GM19372 (cell line): ENCODE results near the gene PRKG1.

Experiments used
- ATAC-seq: cut with Tn5 transposase; IDR thresholded peaks from one replicate; pipeline ENCODE4 v1.9.1; 2021; ENCODE audit warnings: mild to moderate bottlenecking, low read depth, moderate library complexity; ENCODE audit not compliant: unreplicated experiment

PRKG1 gene

DNA sequence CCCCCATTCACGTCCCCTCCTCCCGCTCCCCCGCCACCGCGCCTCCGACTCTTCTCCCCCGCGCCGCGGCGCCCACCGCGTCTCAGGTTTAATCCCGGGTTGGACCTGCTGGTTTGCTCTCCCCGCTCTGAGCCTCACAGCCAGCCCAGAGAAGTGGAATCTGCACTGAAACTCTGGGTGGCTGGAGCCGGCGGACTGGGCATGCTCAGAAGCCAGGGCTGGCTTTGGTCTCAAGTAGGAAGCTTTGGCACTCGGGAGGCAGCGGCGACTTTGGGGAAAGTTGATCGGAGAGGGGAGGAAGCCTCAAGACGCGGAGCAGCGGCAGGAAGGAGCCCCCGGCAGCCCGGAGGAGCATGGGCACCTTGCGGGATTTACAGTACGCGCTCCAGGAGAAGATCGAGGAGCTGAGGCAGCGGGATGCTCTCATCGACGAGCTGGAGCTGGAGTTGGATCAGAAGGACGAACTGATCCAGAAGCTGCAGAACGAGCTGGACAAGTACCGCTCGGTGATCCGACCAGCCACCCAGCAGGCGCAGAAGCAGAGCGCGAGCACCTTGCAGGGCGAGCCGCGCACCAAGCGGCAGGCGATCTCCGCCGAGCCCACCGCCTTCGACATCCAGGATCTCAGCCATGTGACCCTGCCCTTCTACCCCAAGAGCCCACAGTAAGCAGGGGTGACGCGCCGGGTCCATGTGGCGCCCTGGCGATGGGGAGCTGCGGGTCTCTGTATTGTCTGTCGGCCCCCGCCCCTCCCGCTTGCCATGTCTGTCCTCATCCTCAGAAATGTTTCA is at the start of gene PRKG1:
Gene PRKG1 (plus strand): TSS at position 250 of the 791 bp plus-strand sequence.
- no peak for ATAC-seq

DNA sequence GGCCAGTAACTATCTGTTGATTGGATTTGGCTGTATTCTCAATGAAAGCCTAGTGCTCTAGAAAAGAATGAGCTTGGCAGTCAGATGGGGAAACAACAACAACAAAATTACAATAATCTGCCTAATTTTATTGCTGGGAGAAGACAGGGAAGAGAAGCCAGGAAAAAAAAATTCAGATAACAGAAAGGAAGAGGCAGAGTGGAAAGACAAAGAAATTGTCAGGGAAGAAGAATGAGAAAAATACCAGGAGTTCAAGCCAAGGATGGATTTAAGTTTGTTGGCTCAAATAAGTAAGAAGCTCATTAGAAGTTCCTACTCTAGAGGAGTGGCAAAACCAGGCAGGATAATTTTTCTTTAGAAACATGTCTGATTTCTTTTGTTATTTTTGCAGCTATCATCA is 45.9 kb upstream of the PRKG1 start:
- ATAC-seq = no peak

DNA sequence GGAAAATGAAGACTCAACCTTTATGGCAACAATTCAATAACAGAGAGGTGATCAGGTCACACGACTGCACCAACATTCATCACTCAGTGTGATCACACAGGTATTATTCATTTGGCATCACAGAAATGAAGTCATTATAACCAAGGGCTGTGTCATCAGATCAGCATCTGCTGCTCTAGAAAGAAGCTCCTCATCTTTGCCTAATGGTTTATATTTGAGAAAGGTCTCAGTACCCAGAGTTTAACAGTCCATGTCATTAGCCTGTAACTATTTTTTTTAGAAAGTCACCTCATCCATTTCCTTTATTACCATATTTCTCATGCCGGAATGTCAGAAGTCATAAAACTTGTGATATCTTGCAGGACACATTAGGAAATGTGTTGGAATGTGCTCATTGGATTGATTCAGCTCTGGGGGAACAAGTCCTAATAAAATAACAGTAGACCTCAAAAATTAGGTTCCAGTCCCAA is 45.1 kb upstream of the PRKG1 start:
- ATAC-seq = no peak

DNA sequence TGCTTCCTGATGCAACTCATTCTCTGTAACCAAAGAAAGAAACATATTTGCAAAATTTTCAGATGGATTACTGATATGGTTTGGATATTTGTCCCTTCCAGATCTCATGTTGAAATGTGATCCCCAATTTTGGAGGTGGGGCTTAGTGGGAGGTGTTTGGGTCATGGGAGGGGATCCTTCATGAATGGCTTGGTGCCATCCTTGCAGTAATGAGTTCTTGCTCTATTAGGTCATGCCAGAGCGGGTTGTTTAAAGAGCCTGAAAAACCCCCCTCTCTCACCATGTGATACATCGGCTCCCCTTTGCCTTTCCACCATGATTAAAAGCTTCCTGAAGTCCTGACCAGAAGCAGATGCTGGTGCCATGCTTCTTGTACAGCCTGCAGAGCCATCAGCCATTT is 43.8 kb upstream of the PRKG1 start:
- no peak for ATAC-seq

DNA sequence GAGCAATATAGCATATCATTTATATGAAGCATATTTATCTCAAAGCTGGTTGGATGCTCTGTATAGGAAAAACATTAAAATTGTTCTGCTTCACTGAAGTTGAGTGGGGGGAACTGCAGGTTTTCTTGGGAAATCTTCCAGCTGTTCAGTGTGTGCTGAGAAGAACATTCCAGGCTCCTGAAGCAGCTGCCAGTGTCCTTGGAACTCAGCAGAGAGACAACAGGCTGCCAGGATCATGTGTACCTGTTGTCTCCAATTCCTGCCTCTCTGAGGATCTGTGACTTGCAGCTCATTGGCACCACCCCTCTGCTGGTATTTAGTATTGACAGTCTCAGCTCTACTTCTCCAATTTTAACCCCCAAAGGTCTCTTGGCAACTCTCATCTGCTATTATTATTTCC is 42.3 kb upstream of the PRKG1 start:
- no peak for ATAC-seq

DNA sequence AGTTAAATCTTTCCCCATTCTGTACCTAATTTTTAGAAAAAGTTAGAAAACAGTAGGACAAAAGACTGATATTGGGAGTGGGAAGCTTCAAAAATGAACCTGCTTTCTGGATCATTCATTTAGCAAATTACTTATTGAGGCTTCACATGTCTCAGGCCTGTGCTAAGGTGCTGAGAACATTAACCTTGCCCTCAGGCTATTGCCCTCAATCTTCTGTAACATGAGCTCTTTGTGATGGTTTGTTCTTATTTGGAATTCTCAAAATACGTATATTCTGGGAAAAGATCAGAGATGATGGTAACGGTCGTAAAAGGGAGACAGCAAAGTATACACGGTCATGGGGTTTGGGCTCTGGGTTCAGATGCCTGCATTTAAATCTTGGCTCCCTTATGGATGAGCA is 39.5 kb upstream of the PRKG1 start:
- no peak for ATAC-seq

DNA sequence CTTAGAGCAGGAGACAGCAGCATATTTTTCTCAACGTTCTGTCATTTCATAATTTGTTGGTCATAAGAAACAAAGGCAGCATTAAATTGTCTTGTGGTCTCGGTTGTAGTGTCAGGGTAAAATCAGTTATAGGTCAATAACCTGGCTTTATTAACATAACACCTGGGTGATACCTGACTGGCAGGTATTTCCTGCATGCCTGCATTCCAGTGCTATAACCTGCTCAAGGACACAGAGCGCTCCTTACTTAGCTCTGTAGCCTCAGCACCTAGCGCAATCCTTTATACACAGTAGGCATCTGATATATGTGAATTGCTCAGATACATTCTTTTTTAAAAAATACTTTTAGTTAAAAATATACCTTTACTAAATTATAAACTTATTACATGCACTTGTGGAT is 38.9 kb upstream of the PRKG1 start:
- ATAC-seq = no peak

DNA sequence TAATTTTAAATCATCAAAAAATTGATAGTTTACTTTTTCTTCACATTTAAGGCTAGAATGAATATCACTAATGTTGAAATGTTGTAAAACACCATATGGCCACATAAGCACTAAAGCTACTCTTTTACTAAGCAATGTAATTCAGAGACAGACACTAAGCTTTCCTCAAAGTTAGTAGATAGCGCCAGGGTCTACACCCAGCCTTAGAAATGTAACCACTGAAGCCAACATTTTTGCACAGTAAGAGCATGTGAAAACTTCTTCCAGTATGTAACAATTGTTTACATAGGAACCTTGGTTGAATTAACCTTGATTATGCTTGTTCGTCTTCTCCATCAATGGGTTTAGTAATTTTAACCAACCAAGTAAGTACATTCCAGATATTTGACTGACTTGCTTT is 28.4 kb upstream of the PRKG1 start:
- ATAC-seq = no peak

DNA sequence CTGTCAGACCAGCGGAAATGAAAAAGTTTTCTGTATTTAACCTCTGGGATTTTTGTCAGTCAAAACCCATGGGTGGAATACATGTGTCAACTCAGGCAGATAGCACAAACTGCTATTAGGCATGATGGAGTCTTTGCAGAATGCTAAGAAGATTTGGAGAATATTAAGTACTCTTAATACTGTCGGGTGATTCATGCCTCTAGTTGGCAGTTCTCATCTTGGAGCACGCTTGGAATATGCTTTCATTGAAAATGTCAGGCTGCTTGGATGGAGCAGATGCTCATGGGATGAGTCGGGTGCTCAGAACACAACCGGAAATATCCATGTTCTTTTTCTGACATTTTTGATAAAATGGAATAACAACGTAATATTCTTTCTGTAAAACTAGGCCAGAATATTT is 27.6 kb upstream of the PRKG1 start:
- ATAC-seq = no peak

DNA sequence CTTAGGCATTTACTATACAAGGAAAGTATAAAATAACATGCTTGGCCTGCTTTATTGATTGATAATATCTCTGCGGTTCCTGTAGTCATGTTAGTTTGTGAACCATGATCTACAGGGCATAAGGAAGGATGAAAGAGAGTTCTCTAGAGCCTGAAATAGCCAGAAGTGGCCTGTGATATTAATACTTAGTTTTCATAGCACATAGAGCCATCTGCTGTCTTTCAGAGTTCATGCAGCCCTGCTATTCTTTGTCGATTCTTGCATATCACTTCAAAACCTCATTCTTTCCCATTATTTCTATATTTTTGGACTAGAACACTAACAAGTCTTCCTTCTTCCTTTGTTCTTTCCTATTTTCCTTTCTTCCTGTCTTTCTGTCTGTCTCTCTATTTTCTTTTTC is 26.4 kb upstream of the PRKG1 start:
- ATAC-seq = no peak

DNA sequence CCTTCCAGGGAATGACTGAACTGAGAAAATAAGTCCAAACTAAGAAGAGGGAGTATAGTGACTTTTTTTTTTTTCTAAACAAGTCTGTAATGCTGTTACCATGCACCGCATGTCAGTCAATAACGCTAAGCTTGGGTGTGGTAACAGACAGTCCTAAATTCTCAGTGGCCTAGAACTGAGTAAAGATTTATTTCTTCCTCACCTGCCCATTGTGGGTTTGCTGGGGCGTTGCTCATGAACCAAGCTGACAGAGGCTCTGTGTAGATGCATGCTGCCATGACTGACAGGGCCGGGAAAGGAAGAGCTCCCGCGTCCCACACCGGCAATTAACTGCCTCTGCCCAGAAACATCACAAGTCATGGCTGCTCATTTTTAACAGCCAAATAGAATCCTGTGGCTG is 25.5 kb upstream of the PRKG1 start:
- no peak for ATAC-seq

DNA sequence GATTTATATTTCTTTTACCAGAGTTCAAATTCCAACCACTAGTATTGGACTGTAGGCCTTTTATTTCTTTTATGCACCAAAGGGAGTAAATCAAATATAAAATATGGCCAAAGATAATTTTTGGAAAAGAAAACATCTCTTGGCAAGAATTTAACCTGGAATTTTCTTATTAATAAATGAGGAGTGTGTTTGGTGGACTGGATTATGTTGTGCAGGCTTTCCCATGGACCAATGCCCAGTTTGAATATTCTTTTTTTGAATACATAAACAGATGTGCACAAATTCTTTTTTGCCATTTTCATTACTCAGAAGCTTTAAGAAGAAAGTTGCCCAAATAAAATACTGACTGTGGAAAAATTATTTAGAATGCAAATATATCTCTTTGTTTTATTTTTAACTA is 22.1 kb upstream of the PRKG1 start:
- no peak for ATAC-seq

DNA sequence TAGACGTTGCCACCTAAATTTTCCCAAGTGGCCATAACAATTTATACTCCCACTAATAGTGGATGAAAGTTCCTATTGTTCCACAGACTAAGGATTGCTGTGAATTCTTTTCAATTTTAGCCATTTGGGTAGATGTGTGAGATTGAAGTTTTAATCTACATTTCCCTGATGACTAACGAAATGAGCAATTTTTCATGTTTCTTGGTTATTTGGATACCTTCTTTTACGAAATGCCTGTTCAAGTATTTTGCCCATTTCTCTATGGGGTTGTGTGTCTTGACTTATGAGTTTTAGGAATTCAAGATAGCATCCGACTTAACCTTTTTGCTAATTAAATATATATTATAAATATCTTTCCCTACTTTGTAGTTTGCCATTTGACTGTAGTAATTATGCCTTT is 16.4 kb upstream of the PRKG1 start:
- no peak for ATAC-seq

DNA sequence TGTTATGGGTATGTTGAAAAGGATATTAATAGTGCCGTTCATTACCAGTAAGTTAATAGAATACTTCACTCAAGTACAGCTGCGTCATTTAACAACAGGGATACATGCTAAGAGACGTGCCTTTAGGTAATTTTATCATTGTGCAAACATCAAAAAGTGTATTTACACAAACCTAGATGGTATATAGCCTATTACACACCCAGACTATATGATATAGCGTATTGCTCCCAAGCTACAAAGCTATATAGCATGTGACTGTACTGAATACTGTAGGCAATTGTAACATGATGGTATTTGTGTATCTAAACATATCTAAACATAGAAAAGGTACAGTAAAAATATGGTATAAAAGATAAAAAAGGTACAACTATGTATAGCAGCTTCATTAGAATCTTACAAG is 11.1 kb upstream of the PRKG1 start:
- ATAC-seq = no peak

DNA sequence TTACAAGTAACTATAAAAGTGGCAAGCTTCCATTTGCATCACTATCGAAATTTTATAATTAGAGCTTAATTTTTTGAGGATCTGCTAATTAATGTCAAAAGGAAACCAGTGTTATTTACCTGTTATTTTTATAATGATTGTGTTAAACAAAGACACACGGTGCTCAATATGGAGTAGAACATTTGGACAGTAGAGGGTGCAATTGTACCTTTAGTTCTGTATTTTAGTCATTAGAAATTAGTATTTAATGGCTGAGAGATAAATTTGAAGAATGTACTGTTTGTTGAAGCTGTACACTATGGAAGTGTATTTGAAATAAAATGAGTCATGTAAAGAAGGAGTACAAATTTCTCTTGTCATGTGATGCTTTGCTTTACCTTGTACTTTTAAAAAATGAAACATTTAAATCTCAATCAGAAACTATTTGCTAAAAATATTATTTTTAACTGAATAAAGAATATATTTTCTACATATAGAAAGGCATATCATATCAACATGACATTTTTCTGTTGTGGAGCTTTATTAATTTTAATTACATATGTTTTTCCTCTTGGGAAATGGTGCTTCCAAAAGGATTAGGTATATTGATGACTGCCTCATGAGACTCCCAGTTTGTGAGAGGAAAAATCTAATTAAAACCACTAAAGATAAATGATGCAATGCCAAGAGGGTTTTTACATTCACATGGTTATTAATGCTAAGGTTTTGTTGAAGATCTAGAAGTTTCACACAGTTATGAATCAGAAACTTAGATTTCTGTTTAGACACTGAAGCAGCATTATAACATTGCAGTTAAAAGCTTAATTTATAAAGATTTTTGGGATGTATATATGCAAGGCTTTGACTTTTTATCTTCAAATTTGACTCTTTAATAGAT is 10.4 kb upstream of the PRKG1 start:
- peak; percentile 55 for ATAC-seq

DNA sequence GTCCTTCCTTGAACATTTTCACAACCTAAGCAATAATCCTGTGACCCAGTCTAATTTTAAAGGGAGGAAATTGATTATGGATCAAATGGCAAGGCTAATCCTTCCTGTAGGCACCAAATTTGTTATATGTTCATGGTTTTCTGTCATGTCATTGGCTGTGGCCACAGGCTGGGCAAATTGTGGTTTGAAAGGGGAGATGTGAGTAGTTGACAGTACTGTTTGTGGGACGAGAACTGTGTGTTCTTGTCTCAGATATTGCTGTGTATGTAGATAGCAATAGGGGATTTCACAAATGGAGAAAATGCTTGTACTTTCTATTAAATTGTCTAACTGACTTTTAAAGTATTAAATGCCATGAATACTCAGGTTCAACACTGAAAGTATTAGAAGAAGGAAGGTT is 8.1 kb upstream of the PRKG1 start:
- no peak for ATAC-seq

DNA sequence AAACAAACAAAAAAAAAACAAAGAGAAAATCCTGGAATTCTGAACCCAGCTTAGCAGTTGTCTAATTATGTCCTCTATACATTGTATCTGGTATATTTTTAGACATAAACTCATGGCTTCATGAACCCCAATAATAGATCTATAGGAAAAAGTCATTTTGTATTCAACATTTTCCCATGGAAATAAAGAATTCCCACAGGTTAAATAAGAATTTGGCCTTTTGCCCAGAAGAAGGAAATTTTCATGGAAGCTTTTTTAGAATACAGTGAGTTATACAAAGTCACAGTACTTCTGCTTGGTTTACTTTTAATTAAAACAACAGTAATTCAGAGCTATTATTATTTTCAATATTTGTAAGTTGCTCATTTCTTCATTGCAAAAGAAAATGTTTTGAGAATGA is 2.1 kb upstream of the PRKG1 start:
- no peak for ATAC-seq

DNA sequence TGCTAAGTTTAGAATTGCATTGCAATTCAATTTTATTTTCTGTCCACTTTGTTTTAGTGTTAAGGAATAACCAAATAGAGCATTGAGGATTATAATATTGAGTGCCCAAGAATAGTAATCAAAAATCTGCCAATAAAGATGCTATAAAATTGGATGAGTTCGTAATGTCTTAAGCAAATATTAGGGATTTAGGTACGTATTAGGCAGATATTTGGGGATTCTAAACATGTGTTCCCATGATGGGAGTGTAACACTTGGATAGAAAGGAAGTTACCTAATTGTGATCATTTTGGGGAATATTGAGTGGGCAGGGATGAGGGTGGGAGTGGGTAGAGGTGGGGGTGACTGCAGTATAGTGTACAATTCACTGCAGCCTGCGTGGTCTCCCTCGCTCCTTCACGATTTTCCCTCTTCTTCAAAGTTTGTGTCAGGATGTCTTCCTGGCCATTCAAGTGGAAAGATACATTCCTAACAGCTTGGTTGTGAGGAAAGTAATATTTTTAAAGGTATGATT is 1.3 kb upstream of the PRKG1 start:
- ATAC-seq = no peak

DNA sequence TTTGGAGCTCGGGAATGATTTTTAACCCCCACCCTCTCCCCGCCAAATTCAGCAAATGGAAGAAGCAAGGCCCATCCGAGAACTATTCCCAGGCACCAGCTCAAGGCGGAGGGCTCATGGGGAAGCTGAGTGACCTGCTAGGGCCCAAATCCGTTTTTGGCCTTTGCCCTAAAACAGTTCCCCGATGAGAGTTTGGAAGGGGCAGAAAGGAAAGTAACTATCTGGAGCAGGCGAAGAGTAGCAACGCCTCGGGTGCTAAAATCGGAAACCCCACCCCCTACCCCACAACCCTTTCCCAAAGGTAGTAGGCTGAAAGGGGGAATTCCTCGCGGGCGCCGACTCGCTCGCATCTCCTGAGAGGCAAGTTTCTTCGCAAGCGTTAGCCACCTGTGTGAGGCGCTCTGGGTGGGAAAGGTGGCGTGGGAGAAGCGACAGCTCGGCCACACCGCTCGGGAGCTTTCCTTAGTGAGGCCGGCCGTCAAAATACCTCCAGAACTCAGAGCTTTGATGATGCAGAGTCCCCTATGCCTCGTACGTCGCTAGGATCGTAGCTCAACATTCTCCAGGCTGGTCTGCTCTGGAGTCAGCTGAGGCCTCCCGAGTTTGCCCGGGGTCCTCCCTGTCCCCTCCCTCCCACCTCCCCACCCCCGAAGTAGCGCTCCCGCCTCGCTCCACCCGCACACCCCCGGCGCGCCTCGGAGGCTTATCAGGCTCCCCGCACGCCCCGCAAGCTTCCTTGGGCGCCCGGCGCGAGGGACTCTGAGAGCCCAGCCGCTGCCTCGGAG is 642 bp upstream of the PRKG1 start:
- ATAC-seq = no peak

DNA sequence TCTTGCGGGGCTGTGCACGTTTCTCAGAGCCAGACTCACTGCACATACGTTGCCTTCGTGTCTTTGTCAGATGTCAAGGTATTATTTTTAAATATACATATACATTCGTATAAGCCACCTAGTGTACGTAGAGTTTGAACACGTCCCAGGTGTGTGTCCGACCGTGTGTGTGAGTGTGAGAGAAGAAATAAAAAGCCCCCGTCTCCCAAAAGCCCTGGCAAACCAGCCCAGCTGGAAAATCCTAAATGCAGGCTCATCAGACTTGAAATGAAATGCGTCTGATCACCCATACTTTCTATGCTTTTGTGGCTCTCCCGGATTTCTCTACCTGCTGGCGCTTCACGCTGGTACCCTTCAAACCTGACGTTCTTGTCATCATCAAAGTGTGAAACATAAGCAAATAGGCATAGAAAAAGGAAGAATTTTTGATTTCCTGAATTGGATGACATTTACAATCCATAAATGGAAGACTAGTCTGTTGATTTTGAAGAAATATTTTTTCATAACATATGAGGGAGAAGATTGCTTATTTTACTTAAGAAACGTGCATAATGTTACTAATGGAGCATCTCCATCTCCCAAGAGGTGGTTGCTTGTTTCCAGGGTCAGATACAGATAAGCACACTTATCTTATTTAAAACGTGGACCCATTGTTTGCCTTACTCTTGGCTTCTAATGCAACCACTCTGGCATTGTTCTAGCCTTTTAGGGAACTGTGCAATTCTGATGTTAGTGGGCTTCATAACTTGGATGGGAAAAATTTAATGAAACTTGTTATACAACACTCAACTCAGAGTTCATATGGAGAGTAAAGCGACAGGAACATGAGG is 971 bp downstream of the PRKG1 start:
- ATAC-seq = no peak
